ENCODE results near the gene NPAS2.
A peak's percentile ranks its signal among the peaks of the same experiment; 100 is the strongest.

Gene NPAS2

DNA sequence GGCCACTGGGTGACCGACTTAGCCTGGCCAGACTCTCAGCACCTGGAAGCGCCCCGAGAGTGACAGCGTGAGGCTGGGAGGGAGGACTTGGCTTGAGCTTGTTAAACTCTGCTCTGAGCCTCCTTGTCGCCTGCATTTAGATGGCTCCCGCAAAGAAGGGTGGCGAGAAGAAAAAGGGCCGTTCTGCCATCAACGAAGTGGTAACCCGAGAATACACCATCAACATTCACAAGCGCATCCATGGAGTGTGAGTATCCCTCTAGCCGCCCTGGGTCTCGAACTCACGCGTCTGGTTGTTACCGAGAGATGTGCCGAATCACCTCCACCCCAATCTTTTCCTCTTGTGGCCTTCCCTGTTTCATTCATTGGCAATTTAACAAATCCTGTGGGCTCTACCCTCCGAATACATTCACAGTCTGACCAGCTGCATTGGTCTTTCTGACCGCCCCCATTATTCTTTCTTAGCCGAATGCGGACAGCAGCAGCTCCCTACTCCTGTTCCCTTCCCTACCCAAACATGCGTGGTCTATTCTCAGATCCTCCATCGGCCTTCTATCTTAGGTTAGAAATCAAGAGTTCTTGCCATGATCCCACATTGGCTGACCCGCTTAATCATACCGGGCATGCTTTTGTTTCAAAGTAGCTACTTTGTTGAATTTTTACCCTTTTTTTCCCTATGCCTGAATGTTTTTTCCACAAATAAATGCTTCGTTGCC is 182.8 kb downstream of the NPAS2 start:
- TF ChIP-seq, protein P1, sequence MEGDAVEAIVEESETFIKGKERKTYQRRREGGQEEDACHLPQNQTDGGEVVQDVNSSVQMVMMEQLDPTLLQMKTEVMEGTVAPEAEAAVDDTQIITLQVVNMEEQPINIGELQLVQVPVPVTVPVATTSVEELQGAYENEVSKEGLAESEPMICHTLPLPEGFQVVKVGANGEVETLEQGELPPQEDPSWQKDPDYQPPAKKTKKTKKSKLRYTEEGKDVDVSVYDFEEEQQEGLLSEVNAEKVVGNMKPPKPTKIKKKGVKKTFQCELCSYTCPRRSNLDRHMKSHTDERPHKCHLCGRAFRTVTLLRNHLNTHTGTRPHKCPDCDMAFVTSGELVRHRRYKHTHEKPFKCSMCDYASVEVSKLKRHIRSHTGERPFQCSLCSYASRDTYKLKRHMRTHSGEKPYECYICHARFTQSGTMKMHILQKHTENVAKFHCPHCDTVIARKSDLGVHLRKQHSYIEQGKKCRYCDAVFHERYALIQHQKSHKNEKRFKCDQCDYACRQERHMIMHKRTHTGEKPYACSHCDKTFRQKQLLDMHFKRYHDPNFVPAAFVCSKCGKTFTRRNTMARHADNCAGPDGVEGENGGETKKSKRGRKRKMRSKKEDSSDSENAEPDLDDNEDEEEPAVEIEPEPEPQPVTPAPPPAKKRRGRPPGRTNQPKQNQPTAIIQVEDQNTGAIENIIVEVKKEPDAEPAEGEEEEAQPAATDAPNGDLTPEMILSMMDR (IDR thresholded peaks at IDR 0.05; ENCODE audit: low read depth, low read length, missing control alignments): no peak
- no peak for DNase-seq (ENCODE audit: low read depth)
- H3K4me3 ChIP-seq (ENCODE audit: low read depth, low read length): peak overlapping the region; percentile 79

DNA sequence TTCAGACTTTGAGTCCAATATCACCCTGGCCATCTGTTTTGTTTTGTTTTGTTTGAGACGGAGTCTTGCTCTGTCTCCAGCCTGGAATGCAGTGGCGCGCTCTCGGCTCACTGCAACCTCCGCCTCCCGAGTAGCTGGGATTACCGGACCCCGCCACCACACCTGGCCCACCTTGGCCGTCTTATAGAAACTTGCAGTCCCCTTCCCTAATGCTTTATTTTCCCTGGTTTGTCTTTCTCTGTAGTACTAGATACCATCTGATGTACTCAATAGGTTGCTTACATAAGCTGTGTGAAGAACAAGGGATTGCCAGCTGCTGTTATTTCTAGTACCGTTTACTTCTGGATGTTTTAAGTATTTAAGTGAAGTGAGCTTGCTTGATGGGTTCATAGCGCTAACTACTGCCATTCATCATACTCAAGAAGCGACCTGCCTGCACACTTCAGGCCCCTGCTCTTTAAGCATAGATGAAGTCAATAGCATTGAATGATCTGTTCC is 183.4 kb downstream of the NPAS2 start:
- TF ChIP-seq, protein P1 (IDR thresholded peaks at IDR 0.05; ENCODE audit: low read depth, low read length, missing control alignments): no peak
- no peak for DNase-seq (ENCODE audit: low read depth)
- H3K4me3 ChIP-seq (ENCODE audit: low read depth, low read length): peak overlapping the region; percentile 79

DNA sequence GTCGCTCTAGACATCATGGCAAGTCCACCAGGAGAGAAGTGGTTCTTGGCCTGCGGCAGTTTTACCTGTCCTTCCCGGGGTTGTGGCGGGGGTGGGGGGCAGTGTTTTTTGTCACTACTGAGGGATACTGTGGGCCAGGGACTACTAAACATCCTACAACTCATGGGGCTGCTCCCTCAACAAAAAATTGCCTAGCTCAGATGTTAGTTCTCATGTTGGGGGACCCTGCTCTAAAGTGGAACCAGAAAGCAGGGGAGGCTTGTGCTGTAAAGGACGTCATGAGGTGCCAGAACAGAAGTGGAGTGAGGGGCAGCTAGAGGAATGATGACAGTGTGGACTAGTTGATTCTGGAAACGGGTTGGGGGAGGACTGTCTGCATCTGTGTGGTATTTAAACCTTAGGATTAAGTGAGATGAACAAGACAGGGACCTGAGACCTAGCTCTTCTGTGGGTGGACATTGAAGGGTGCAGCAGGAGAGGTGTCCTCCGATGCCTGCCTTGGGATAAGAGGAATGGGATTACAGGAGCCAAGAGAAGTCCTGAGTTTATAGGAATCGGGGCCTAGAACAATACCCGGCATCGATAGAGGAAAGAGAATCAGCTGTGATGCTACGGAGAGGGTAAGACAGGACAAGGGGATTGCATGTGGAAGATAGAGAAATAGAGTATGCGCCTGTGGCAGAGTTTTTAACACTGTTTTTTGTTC is 184.8 kb downstream of the NPAS2 start:
- DNase-seq (ENCODE audit: low read depth): no peak
- TF ChIP-seq, protein P1 (IDR thresholded peaks at IDR 0.05; ENCODE audit: low read depth, low read length, missing control alignments): no peak
- peak overlapping the region; percentile 79; the same call in 1 of the 2 replicates for H3K4me3 ChIP-seq (ENCODE audit: low read depth, low read length)

DNA sequence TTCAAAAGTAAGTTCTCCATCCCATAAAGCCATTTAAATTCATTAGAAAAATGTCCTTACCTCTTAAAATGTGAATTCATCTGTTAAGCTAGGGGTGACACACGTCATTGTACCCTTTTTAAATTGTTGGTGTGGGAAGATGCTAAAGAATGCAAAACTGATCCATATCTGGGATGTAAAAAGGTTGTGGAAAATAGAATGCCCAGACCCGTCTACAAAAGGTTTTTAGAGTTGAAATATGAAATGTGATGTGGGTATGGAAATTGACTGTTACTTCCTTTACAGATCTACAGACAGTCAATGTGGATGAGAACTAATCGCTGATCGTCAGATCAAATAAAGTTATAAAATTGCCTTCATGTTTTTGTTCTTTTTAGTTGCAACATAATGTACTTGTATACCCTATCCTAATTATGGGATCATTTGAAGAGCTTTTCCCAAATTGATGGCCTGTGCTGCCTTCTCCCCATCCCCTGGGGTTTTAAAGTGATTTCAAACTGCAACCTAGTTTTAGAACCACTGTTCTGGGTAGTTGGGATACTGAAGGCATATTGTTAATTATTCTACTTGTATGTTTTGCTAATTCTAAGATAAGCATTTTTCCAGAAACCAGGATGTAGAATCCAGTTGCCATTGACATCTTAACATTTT is 186.3 kb downstream of the NPAS2 start:
- H3K4me3 ChIP-seq (ENCODE audit: low read depth, low read length): no peak overlapping the region
- no peak for DNase-seq (ENCODE audit: low read depth)
- TF ChIP-seq, protein P1 (IDR thresholded peaks at IDR 0.05; ENCODE audit: low read depth, low read length, missing control alignments): no peak

DNA sequence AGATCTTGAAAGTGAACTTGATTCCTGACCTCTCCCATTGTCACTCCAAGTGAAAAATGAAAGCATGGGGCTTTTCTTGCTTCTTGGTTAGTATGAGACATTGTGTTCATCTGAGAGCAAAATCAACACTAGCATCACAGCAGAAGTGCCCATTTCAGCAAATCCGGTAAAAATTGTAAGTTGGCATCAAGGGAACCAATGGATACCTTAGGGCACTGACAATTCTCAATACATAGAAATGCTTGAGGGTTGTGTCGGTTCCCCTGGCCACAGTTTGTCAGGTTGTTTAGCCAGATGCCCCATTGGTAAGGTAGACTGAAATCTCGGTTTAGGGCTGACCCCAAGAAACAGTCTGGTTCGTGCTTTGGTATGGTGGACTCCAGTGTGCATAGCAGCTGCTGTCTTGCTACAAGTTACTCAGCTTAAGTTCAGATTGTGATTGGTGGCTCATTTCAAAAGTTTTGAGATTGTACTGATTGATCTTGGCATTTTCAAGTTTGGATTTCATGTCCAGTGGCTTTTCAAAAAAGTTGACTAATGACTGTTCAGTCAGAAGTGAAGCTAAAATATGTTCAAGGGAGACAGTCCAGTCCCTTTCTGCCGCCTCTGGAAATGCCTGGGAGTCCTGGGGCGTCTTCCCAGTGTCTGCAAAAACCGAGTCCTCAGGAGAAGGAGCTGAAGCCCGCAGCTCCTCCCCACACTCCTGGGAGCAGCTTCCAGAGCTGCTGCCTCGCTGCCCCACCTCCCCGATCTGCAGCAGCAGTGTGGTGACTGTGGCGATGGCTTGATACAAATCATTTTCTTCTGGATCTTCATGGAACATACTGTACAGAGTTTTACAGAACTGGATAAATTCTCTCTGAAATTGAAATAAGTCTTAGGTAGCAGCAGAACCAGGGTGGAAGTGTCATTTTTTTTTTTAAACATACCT is 187.7 kb downstream of the NPAS2 start:
- H3K4me3 ChIP-seq (ENCODE audit: low read depth, low read length): no peak overlapping the region
- TF ChIP-seq, protein P1 (IDR thresholded peaks at IDR 0.05; ENCODE audit: low read depth, low read length, missing control alignments): no peak
- no peak for DNase-seq (ENCODE audit: low read depth)

DNA sequence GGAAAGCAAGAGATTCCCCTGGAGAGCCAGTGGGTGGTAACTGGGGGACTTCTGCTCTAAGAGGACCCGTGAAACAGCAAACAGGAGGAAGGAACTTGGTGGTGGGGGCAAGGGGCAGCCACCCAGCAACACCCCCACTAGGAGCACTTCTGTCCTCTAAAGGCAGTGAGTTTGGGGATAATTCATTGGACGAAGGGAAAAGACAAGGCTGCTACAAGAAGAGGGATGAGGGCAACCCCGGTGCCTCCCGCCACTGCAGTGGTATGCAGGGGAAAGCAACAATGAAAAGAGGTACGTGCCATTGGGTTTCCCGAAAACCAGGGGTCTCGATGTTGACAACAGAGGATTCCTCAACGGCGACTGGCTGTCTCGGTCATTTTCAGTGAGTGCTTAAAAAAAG is 191.2 kb downstream of the NPAS2 start:
- TF ChIP-seq, protein P1 (IDR thresholded peaks at IDR 0.05; ENCODE audit: low read depth, low read length, missing control alignments): no peak
- no peak overlapping the region for H3K4me3 ChIP-seq (ENCODE audit: low read depth, low read length)

More for the DNA sequence above, 191.2 kb downstream of the NPAS2 start:
- no peak for DNase-seq (ENCODE audit: low read depth)
